Tibial artery (tissue), 4 donors: ENCODE data around the gene GATB.

ENCODE experiments used
- DNase-seq, 2 donors: peaks; one replicate each; pipeline ENCODE4 v3.0.0-alpha.2; 2019
- H3K27ac ChIP-seq, 2 donors: fragments of 200-600 bp; sonication (generic) in 1 of 2; 1 replicate in 1 of 2; 2 replicates in 1 of 2; pipeline ENCODE4 v1.5.1; 2018 to 2019; ENCODE audit warnings: mild to moderate bottlenecking in 1 of 2
- H3K27me3 ChIP-seq, 2 donors: fragments of 200-600 bp; sonication (generic) in 1 of 2; one replicate each; pipeline versions ENCODE4 v1.5.1 to v1.6.0; 2016 to 2019
- H3K36me3 ChIP-seq, 3 donors: fragments of 200-600 bp; sonication (generic) in 2 of 3; one replicate each; pipeline ENCODE4 v1.5.1; 2016 to 2019; ENCODE audit warnings: mild to moderate bottlenecking in 2 of 3
- H3K4me1 ChIP-seq, 4 donors: fragments of 200-600 bp; sonication (generic) in 2 of 4; 1 replicate in 3 of 4; 2 replicates in 1 of 4; pipeline ENCODE4 v1.5.1; 2016 to 2019
- H3K4me3 ChIP-seq, 2 donors: fragments of 200-600 bp; sonication (generic) in 1 of 2; 1 replicate in 1 of 2; 2 replicates in 1 of 2; pipeline ENCODE4 v1.5.1; 2018 to 2019; ENCODE audit warnings: mild to moderate bottlenecking in 2 of 2
- H3K9me3 ChIP-seq, 3 donors: fragments of 200-600 bp; sonication (generic) in 1 of 3; one replicate each; pipeline ENCODE4 v1.5.1; 2016 to 2019
- CTCF ChIP-seq, 2 experiments: fragments of 200-600 bp in 1 of 2; fragments of 450-650 bp in 1 of 2; IDR thresholded peaks; one replicate each; pipeline ENCODE4 v1.5.1; 2017 to 2019; ENCODE audit warnings: antibody characterized with exemption in 2 of 2, mild to moderate bottlenecking in 1 of 2, moderate library complexity in 1 of 2
- intact Hi-C: fragments of 100-400 bp; cut with DNase I; formaldehyde crosslinking; loops from one replicate; pipeline ENCODE4 v1.15.0; 2023; ENCODE audit warnings: low total_unique reads

Gene GATB

GRCh38 chr4:151772274-151772673 lies 11.5 kb upstream of the GATB start:
- no peaks in the 10 kb centered on the region for H3K4me1 ChIP-seq
- no peak overlapping the region for H3K4me3 ChIP-seq
- H3K27me3 ChIP-seq = no peaks in the 10 kb centered on the region
- intact Hi-C loops = no loop called here
- H3K36me3 ChIP-seq = no peaks in the 10 kb centered on the region
- H3K9me3 ChIP-seq = peaks cover 0 to 4% (median 3%) of the 10 kb centered on the region in 3 donors
- H3K27ac ChIP-seq = no peak overlapping the region
- DNase-seq = no peak
- TF ChIP-seq CTCF (IDR thresholded peaks at IDR 0.05) = no peak

GRCh38 chr4:151771664-151772063 lies 10.9 kb upstream of the GATB start:
- H3K36me3 ChIP-seq = no peaks in the 10 kb centered on the region
- no peak for TF ChIP-seq CTCF (IDR thresholded peaks at IDR 0.05)
- H3K4me3 ChIP-seq = no peak overlapping the region
- intact Hi-C loops = no loop called here
- no peaks in the 10 kb centered on the region for H3K27me3 ChIP-seq
- no peak overlapping the region for H3K27ac ChIP-seq
- DNase-seq = no peak
- no peaks in the 10 kb centered on the region for H3K4me1 ChIP-seq
- H3K9me3 ChIP-seq = peaks cover 0 to 4% (median 3%) of the 10 kb centered on the region in 3 donors

DNA sequence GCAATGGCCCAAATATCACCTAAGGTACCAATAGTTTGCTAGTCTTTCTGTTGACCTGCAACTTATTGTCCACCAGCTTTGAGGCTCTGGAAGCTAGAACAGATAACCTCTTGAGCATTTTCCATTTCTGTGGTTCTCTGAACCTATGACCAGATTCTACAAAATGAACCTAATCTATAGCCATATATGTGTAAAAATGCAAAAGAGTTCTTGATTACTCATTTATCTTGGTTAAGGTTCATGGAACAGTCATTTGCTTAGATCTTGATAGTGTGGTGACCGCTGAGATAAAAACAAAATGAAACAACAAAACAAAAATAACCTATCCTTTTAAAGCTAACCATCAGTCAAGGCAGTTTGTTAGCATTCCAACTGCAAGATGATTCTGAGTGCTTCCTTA lies 9.3 kb upstream of the GATB start:
- Histone ChIP-seq H3K36me3 (no peaks in the 10 kb centered on the region), H3K9me3 (peaks cover 0 to 4% (median 3%) of the 10 kb centered on the region in 3 donors), H3K4me1 (no peaks in the 10 kb centered on the region), H3K27ac (no peak overlapping the region), H3K4me3 (no peak overlapping the region), H3K27me3 (no peaks in the 10 kb centered on the region)
- no peak for TF ChIP-seq CTCF (IDR thresholded peaks at IDR 0.05)
- no peak for DNase-seq
- intact Hi-C loops = no loop called here

GRCh38 chr4:151768835-151769234 lies 8.0 kb upstream of the GATB start:
- no peaks in the 10 kb centered on the region for H3K36me3 ChIP-seq
- no peak for DNase-seq
- H3K4me1 ChIP-seq = no peaks in the 10 kb centered on the region
- intact Hi-C loops = loop anchor here (5.0 kb wide), 1 partner anchor 1983 kb away; no protein-coding TSS in a partner anchor
- no peak overlapping the region for H3K27ac ChIP-seq
- no peaks in the 10 kb centered on the region for H3K9me3 ChIP-seq
- no peak overlapping the region for H3K4me3 ChIP-seq
- no peak for TF ChIP-seq CTCF (IDR thresholded peaks at IDR 0.05)
- H3K27me3 ChIP-seq = no peaks in the 10 kb centered on the region

GRCh38 chr4:151766691-151767090 lies 5.9 kb upstream of the GATB start:
- H3K27me3 ChIP-seq = no peaks in the 10 kb centered on the region
- H3K36me3 ChIP-seq = no peaks in the 10 kb centered on the region
- no peak overlapping the region for H3K4me3 ChIP-seq
- DNase-seq = no peak
- H3K9me3 ChIP-seq = no peaks in the 10 kb centered on the region
- intact Hi-C loops = loop anchor here (5.0 kb wide), 1 partner anchor 1986 kb away; no protein-coding TSS in a partner anchor
- H3K27ac ChIP-seq = no peak overlapping the region
- TF ChIP-seq CTCF (IDR thresholded peaks at IDR 0.05) = no peak
- H3K4me1 ChIP-seq = no peaks in the 10 kb centered on the region

GRCh38 chr4:151760002-151760401 lies 805 bp downstream of the GATB start:
- no peaks in the 10 kb centered on the region for H3K27me3 ChIP-seq
- H3K27ac ChIP-seq = no peak overlapping the region
- H3K4me3 ChIP-seq = peak overlapping the region; percentile 68 to 80
- intact Hi-C loops = no loop called here
- peaks cover 0 to 10% (median 6%) of the 10 kb centered on the region in 4 donors for H3K4me1 ChIP-seq
- DNase-seq = no peak
- no peaks in the 10 kb centered on the region for H3K9me3 ChIP-seq
- peaks cover 0 to 22% (median 8%) of the 10 kb centered on the region in 3 donors for H3K36me3 ChIP-seq
- no peak for TF ChIP-seq CTCF (IDR thresholded peaks at IDR 0.05)
